ENCODE measurements around the gene BDH1. TPM values are rescaled to one million over a fixed set of nuclear protein-coding genes. Genes with fewer than 3 reads are reported as not detected.
"Not testable (repeated sequence)": the region's sequence is repeated elsewhere in the genome, so short reads cannot be mapped to it uniquely, and the experiment has no call there.

The BDH1 gene
- total RNA-seq, 1 donor from 2014 or later, result not detected

GRCh38 chr3:197575362-197575761, 19.6 kb upstream of the BDH1 start:
- Histone ChIP-seq H3K9me3 (no peaks in the 10 kb centered on the region), H3K36me3 (no peaks in the 10 kb centered on the region), H3K4me3 (no peak overlapping the region), H3K4me1 (no peaks in the 10 kb centered on the region), H3K27me3 (no peaks in the 10 kb centered on the region), H3K27ac (no peak overlapping the region)
- intact Hi-C loops (cut with DNase I), result no loop called here
- no peak for TF ChIP-seq CTCF (IDR thresholded peaks at IDR 0.05)
- no peak for DNase-seq (ENCODE audit: low spot score in 2 of 2)

- H3K36me3 ChIP-seq; H3K27me3 ChIP-seq; H3K9me3 ChIP-seq; H3K4me1 ChIP-seq; intact Hi-C loops (cut with DNase I); H3K27ac ChIP-seq; DNase-seq (ENCODE audit: low spot score in 2 of 2); H3K4me3 ChIP-seq: not testable (repeated sequence)
Observed at GRCh38 chr3:197574396-197574991, 18.7 kb upstream of the BDH1 start.

GRCh38 chr3:197573048-197573767, 17.4 kb upstream of the BDH1 start:
- intact Hi-C loops (cut with DNase I), result no loop called here
- no peaks in the 10 kb centered on the region for H3K27me3 ChIP-seq
- TF ChIP-seq CTCF (IDR thresholded peaks at IDR 0.05), result no peak
- no peaks in the 10 kb centered on the region for H3K4me1 ChIP-seq
- no peak overlapping the region for H3K4me3 ChIP-seq
- H3K27ac ChIP-seq, result no peak overlapping the region
- no peaks in the 10 kb centered on the region for H3K36me3 ChIP-seq
- DNase-seq (ENCODE audit: low spot score in 2 of 2), result no peak
- no peaks in the 10 kb centered on the region for H3K9me3 ChIP-seq

- H3K36me3 ChIP-seq; H3K27me3 ChIP-seq; intact Hi-C loops (cut with DNase I); H3K27ac ChIP-seq; H3K4me3 ChIP-seq; DNase-seq (ENCODE audit: low spot score in 2 of 2); H3K4me1 ChIP-seq; H3K9me3 ChIP-seq: not testable (repeated sequence)
Observed at GRCh38 chr3:197571880-197572172, 16.1 kb upstream of the BDH1 start.

- H3K36me3 ChIP-seq; H3K9me3 ChIP-seq; DNase-seq (ENCODE audit: low spot score in 2 of 2); H3K27me3 ChIP-seq; intact Hi-C loops (cut with DNase I); H3K4me3 ChIP-seq; H3K27ac ChIP-seq; H3K4me1 ChIP-seq: not testable (repeated sequence)
Observed at GRCh38 chr3:197571074-197571879, 15.5 kb upstream of the BDH1 start.

- H3K4me3 ChIP-seq; H3K4me1 ChIP-seq; DNase-seq (ENCODE audit: low spot score in 2 of 2); intact Hi-C loops (cut with DNase I); H3K9me3 ChIP-seq; H3K27me3 ChIP-seq; H3K27ac ChIP-seq; H3K36me3 ChIP-seq: not testable (repeated sequence)
Observed at GRCh38 chr3:197569433-197569832, 13.7 kb upstream of the BDH1 start.

- DNase-seq (ENCODE audit: low spot score in 2 of 2), result no peak
- intact Hi-C loops (cut with DNase I), result no loop called here
- H3K4me1 ChIP-seq, result no peaks in the 10 kb centered on the region
- no peaks in the 10 kb centered on the region for H3K36me3 ChIP-seq
- no peak for TF ChIP-seq CTCF (IDR thresholded peaks at IDR 0.05)
- no peak overlapping the region for H3K27ac ChIP-seq
- H3K27me3 ChIP-seq, result no peaks in the 10 kb centered on the region
- H3K9me3 ChIP-seq, result no peaks in the 10 kb centered on the region
- no peak overlapping the region for H3K4me3 ChIP-seq
Observed at GRCh38 chr3:197567904-197568681, 12.3 kb upstream of the BDH1 start.

GRCh38 chr3:197566155-197566554, 10.4 kb upstream of the BDH1 start:
- H3K9me3 ChIP-seq; intact Hi-C loops (cut with DNase I); H3K27ac ChIP-seq; H3K4me3 ChIP-seq; H3K4me1 ChIP-seq; H3K27me3 ChIP-seq; DNase-seq (ENCODE audit: low spot score in 2 of 2); H3K36me3 ChIP-seq: not testable (repeated sequence)
